GM20431 (cell line): ENCODE measurements around the gene OR51F2.
"Not testable (repeated sequence)": the region's sequence is repeated elsewhere in the genome, so short reads cannot be mapped to it uniquely, and the experiment has no call there.

ENCODE experiments used
- in situ Hi-C: fragments of 300-500 bp; cut with MseI, MboI; formaldehyde crosslinking; loops from one replicate; pipeline ENCODE4 v1.15.0; 2020; ENCODE audit warnings: low sequenced_read_pairs; ENCODE audit not compliant: unreplicated experiment

Gene OR51F2

GRCh38 chr11:4821021-4821420, at the start of gene OR51F2:
TSS of gene OR51F2 (plus strand) at chr11:4821321. CDS start at chr11:4821422, 101 bp downstream.
- in situ Hi-C loops: no loop called here

GRCh38 chr11:4782454-4782853, 38.7 kb upstream of the OR51F2 start:
- in situ Hi-C loops: no loop called here

- in situ Hi-C loops: no loop called here
These were observed 23.9 kb upstream of the OR51F2 start for GRCh38 chr11:4797206-4797605.

- in situ Hi-C loops: no loop called here
These were observed 22.5 kb upstream of the OR51F2 start for GRCh38 chr11:4798427-4799183.

GRCh38 chr11:4801316-4801715, 19.8 kb upstream of the OR51F2 start:
- in situ Hi-C loops: not testable (repeated sequence)

- in situ Hi-C loops: no loop called here
These were observed 16.8 kb upstream of the OR51F2 start, which contains the start of gene OR52R1 for GRCh38 chr11:4804280-4804679. TSS of gene OR52R1 (minus strand) at chr11:4804380. CDS start at chr11:4804380, 0 bp downstream.

- in situ Hi-C loops: no loop called here
These were observed 12.6 kb upstream of the OR51F2 start for GRCh38 chr11:4808476-4808875.

- in situ Hi-C loops: no loop called here
These were observed 11.9 kb upstream of the OR51F2 start for GRCh38 chr11:4809246-4809645.

GRCh38 chr11:4825132-4825531, 4.0 kb downstream of the OR51F2 start:
- in situ Hi-C loops: no loop called here

GRCh38 chr11:4826425-4826824, 5.3 kb downstream of the OR51F2 start:
- in situ Hi-C loops: no loop called here

- in situ Hi-C loops: no loop called here
These were observed 9.2 kb downstream of the OR51F2 start for GRCh38 chr11:4830346-4830745.

GRCh38 chr11:4830909-4831308, 9.8 kb downstream of the OR51F2 start:
- in situ Hi-C loops: no loop called here

GRCh38 chr11:4839851-4840549, 18.9 kb downstream of the OR51F2 start:
- in situ Hi-C loops: no loop called here

- in situ Hi-C loops: no loop called here
These were observed 27.9 kb downstream of the OR51F2 start, which contains the start of gene OR51S1 for GRCh38 chr11:4848908-4849532. TSS of gene OR51S1 (minus strand) at chr11:4849208. CDS start at chr11:4849208, 0 bp downstream.

- in situ Hi-C loops: no loop called here
These were observed 29.9 kb downstream of the OR51F2 start for GRCh38 chr11:4851033-4851432.

GRCh38 chr11:4854286-4854685, 33.2 kb downstream of the OR51F2 start:
- in situ Hi-C loops: not testable (repeated sequence)

GRCh38 chr11:4862447-4863236, 41.5 kb downstream of the OR51F2 start:
- in situ Hi-C loops: no loop called here

- in situ Hi-C loops: no loop called here
These were observed 42.8 kb downstream of the OR51F2 start for GRCh38 chr11:4863876-4864275.

- in situ Hi-C loops: no loop called here
These were observed 44.7 kb downstream of the OR51F2 start for GRCh38 chr11:4865855-4866254.
